GM18861 (cell line): ENCODE results near the gene LRRC25.
"Not testable (repeated sequence)": the region's sequence is repeated elsewhere in the genome, so short reads cannot be mapped to it uniquely, and the experiment has no call there.

Experiments used
- ATAC-seq: cut with Tn5 transposase; IDR thresholded peaks from one replicate; pipeline ENCODE4 v1.9.1; 2021; ENCODE audit not compliant: unreplicated experiment

Gene LRRC25

GRCh38 chr19:18405754-18406153 lies 8.3 kb upstream of the LRRC25 start:
- ATAC-seq: not testable (repeated sequence)

DNA sequence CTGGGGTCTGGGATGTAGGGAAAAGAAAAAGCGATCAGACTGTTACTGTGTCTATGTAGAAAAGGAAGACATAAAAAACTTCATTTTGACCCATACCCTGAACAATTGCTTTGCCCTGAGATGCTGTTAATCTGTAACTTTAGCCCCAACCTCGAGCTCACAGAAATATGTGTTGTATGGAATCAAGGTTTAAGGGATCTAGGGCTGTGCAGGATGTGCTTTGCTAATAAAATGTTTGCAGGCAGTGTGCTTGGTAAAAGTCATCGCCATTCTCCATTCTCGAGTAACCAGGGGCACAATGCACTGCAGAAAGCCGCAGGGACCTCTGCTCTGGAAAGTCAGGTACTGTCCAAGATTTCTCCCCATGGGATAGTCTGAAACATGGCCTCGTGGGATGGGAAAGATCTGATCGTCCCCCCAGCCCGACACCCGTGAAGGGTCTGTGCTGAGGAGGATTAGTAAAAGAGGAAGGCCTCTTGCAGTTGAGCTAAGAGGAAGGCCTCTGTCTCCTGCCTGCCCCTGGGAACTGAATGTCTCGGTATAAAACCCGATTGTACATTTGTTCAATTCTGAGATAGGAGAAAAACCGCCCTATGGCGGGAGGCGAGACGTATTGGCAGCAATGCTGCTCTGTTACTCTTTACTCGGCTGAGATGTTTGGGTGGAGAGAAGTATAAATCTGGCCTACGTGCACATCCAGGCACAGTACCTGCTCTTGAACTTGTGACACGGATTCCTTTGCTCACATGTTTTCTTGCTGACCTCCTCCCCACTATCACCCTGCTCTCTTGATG lies 5.2 kb upstream of the LRRC25 start:
- ATAC-seq: not testable (repeated sequence)

DNA sequence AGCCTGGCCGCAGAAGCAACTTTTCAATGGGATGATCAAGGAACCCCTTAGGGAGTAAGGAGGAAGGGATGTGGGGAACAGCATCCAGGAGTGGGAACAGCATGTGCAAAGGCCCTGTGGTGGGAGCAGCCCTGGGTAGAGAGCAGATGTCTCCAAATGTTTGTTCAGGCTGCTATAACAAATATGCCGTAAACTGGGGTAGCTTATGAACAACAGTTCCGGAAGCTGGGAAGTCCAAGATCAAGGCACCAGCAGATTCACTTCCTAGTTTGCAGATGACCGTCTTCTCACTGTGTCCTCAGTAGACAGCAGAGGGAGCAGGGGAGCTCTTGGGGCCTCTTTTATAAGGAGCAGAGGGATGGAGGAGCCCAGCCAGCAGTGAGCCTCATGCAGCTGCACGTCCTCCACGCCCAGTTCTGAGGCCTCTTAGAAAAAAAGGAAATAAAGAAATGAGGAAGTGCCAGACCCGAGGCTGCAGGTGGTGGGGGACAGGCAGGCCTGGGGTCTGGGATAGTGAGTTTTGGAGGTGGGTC lies 4.2 kb upstream of the LRRC25 start:
- no peak for ATAC-seq

DNA sequence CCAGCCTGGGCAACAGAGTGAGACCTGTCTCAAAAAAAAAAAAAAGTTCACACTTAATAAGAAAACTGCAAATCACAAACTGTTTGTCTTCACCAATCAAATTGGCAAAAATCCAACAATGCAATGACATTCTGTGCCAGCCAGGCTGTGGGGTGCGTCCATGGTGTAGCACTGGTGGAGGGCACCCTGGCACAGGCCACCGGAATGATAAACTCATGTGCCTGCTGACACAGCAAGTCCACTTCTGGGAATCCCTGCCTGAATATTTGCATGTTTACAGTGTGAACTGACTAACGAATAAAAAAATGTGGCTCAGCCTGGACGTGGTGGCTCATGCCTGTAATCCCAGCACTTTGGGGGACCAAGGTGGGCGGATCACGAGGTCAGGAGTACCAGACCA lies 1.6 kb upstream of the LRRC25 start:
- no peak for ATAC-seq

DNA sequence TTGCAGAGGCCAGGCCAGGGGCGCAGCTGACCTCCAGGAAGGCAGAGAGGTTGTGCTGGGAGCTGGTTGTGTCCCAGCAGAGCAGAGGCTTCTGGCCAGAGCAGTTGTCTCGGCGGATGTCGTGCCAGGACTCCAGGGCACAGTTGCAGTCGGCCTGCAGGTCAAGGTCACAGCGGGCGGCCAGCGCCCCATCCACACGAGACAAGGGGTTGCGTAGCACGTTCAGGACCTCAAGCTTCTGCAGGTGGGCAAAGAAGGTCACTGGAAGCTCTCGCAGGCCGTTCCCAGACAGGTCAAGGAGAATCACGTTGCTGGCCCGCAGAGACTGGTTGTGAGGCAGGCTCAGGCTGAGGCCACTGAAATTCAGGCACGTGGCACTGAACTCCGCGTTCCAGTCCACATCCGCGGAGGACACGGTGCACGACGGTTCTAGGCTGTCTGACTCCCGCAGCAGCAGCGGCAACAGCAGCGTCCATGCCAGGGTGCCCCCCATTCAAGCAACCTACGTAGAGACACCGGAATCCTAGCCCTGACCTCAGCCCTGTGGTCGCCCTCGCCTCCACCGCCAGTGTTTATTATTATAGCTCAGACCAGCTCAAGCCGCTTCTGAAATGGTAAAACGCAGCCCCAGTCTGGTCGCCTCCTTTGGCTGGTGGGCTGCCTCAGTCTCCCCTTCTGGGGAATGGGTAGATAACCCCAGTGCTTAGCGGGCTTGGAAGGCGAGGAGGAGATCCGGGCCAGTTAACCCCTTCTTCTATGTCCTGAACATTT lies 766 bp downstream of the LRRC25 start:
- ATAC-seq: no peak

DNA sequence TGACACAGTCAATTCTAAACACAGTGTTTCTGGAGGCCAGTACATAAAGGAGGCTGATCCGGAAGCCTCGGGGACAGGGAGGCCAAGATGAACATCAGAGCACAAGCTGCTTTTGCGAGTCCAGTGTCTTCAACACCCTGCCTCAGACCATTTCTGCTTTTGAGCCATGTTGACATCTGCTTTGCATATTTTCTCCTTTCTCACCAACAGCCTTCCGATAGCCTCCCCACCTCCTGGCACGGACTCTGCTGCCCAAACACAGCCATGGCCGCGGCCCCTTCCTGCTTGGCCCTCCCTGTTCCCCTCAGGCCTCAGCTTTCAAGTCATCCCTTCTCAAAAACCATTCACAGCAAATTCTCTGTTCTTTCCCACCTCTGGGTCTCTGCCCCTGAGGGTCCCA lies 3.6 kb downstream of the LRRC25 start:
- ATAC-seq: no peak

DNA sequence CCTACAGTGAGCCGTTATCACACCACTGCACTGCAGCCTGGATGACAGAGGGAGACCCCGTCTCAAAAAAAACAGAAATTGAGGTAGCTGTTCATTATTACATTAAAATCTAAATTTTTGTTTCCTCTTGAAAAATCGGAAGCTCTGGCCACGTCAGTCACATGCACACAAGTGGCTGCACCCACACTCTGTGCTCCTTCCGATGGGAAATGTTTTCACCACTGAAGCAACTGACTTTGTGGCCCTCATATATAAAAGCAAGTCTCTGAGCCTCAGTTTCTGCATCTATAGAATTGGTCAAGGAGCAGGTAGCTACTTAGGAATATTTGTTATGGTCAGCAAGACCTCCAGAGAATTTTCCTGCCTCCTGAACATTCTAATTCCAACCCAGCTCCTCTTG lies 4.5 kb downstream of the LRRC25 start:
- no peak for ATAC-seq

GRCh38 chr19:18392417-18392816 lies 5.0 kb downstream of the LRRC25 start:
- ATAC-seq: no peak

- ATAC-seq: no peak
These were observed 5.8 kb downstream of the LRRC25 start for GRCh38 chr19:18391509-18392075.

GRCh38 chr19:18390065-18390907 lies 7.1 kb downstream of the LRRC25 start:
- ATAC-seq: no peak

GRCh38 chr19:18389726-18390064 lies 7.7 kb downstream of the LRRC25 start:
- ATAC-seq: no peak

GRCh38 chr19:18388960-18389725 lies 8.3 kb downstream of the LRRC25 start:
- no peak for ATAC-seq

DNA sequence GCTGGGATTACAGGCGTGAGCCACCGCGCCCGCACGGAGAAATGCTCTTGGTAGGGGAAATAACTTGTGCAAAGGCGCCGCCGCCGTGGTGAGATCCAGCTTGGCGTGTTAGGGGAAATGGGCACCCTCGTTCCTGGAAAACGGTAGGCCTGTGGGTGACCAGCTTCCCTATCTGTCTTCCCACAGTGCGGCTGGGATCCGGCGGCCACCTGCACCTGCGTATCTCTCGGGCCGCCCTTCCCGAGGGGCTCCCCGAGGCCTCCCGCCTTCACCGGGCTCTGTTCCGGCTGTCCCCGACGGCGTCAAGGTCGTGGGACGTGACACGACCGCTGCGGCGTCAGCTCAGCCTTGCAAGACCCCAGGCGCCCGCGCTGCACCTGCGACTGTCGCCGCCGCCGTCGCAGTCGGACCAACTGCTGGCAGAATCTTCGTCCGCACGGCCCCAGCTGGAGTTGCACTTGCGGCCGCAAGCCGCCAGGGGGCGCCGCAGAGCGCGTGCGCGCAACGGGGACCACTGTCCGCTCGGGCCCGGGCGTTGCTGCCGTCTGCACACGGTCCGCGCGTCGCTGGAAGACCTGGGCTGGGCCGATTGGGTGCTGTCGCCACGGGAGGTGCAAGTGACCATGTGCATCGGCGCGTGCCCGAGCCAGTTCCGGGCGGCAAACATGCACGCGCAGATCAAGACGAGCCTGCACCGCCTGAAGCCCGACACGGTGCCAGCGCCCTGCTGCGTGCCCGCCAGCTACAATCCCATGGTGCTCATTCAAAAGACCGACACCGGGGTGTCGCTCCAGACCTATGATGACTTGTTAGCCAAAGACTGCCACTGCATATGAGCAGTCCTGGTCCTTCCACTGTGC lies 9.1 kb downstream of the LRRC25 start:
- peak; percentile 61 for ATAC-seq

DNA sequence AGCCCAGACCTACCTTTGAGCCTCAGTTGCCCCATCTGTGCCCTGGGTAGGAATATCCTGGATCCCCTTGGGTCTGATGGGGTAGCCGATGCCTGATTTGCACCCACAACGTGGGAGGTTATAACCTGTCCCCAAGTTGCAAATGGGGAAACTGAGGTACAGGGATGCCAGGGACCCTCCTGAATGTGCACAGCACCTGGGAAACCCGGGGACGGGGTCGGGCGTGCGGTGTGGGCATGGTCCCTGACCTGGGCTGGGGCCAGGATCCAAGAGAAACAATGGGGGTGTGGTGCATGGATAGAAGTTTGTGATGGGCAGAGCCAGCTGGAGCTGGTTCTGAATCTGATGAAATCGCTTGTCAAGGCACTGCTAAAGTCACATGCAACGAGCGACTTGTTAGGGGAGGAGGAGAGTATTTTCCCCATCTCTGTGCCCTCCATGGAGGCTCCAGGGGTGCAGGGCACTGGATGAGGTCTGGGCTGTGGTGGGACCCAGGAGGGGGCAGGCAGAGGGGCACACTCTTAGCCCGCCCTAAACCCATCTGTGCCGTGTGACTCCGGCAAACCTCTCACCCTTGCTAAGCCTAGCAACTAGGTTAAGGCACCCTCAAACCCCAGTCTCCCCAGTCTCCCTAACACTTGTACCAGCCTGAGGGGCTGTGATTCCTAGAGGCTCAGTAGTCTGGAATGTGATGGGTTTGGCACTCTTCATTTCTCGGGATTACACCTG lies 10.7 kb downstream of the LRRC25 start:
- no peak for ATAC-seq

- ATAC-seq: no peak
These were observed 11.5 kb downstream of the LRRC25 start, which contains the start of gene GDF15 for GRCh38 chr19:18385675-18386542. Gene GDF15 (plus strand): TSS chr19:18386158. CDS start chr19:18386190, 32 bp downstream.

DNA sequence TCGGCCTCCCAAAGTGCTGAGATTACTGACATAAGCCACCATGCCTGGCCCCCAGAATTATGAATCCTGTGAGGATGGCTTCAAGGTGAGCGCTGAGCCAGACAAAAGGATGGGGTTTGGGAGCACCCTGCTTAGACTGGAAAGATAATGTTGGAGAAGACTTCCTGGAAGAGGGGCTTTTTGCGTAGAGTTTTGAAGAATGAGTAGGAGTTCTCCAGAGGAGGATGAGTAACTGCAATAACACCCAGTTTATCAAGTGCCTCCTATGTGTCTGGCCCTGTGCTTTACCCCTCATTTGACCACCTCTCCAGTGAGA lies 12.1 kb downstream of the LRRC25 start:
- ATAC-seq: no peak

GRCh38 chr19:18384775-18385174 lies 12.6 kb downstream of the LRRC25 start:
- ATAC-seq: no peak

DNA sequence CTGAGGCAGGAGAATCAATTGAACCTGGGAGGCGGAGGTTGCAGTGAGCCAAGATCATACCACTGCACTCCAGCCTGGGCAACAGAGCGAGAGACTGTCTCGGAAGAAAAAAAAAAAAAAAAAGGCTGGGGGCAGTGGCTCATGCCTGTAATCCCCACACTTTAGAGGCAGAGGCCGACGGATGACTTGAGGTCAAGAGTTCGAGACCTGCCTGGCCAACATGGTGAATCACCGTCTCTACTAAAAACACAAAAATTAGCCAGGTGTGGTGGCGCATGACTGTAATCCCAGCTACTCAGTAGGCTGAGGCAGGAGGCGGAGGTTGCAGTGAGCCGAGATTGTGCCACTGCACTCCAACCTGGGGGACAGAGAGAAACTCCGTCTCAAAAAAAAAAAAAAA lies 13.8 kb downstream of the LRRC25 start:
- not testable (repeated sequence) for ATAC-seq
